H1 (cell line): ENCODE measurements around the gene LRRC74A.

Source experiments
- BACH1 ChIP-seq: IDR thresholded peaks from 2 replicates; pipeline ENCODE4 v1.6.1; 2012; ENCODE audit warnings: low read length, improper control_type of control experiment
- BRCA1 ChIP-seq: IDR thresholded peaks from 2 replicates; pipeline ENCODE4 v1.6.1; 2012; ENCODE audit warnings: low read depth, low read length, improper control_type of control experiment
- CHD2 ChIP-seq: IDR thresholded peaks from 2 replicates; pipeline ENCODE4 v1.6.1; 2012; ENCODE audit warnings: low read length, improper control_type of control experiment
- CTBP2 ChIP-seq: IDR thresholded peaks from 2 replicates; pipeline ENCODE4 v1.7.0; 2011; ENCODE audit warnings: borderline replicate concordance, mild to moderate bottlenecking, moderate library complexity, mixed read lengths, low read length; ENCODE audit not compliant: insufficient read depth, insufficient read length
- GABPA ChIP-seq: IDR thresholded peaks from 2 replicates; pipeline ENCODE4 v1.6.1; 2011; ENCODE audit warnings: mild to moderate bottlenecking, low read length, moderate library complexity, borderline replicate concordance; ENCODE audit not compliant: insufficient read depth
- POLR2A ChIP-seq, 2 experiments: IDR thresholded peaks; 1 replicate in 1 of 2; 2 replicates in 1 of 2; pipeline ENCODE4 v1.6.1; 2011; ENCODE audit warnings: low read depth in 2 of 2, low read length in 2 of 2, mild to moderate bottlenecking in 2 of 2; ENCODE audit errors: control extremely low read depth in 1 of 2
- RBBP5 ChIP-seq: IDR thresholded peaks from 2 replicates; pipeline ENCODE4 v1.7.1; 2012; ENCODE audit warnings: low read depth, mild to moderate bottlenecking, inconsistent platforms, low read length, moderate library complexity, borderline replicate concordance
- RFX5 ChIP-seq: IDR thresholded peaks from 2 replicates; pipeline ENCODE4 v1.6.1; 2011; ENCODE audit warnings: low read depth, low read length, improper control_type of control experiment, borderline replicate concordance
- RXRA ChIP-seq: IDR thresholded peaks from 2 replicates; pipeline ENCODE4 v1.6.1; 2011; ENCODE audit warnings: low read depth, mild to moderate bottlenecking, low read length, moderate library complexity; ENCODE audit not compliant: insufficient read depth
- TBP ChIP-seq: IDR thresholded peaks from 2 replicates; pipeline ENCODE4 v1.6.1; 2011; ENCODE audit warnings: low read depth, low read length, improper control_type of control experiment
- TEAD4 ChIP-seq: IDR thresholded peaks from 2 replicates; pipeline ENCODE4 v1.6.1; 2012; ENCODE audit warnings: low read depth, low read length, inconsistent platforms, mixed read lengths
- TF ChIP-seq, protein P1 (sequence below), 3 experiments: IDR thresholded peaks; 1 replicate in 2 of 3; 2 replicates in 1 of 3; pipeline versions ENCODE4 v1.5.1 to v1.6.1; 2011; ENCODE audit warnings: low read length in 3 of 3, mild to moderate bottlenecking in 3 of 3, inconsistent platforms in 2 of 3, low read depth in 1 of 3, moderate library complexity in 1 of 3; ENCODE audit not compliant: insufficient read depth in 1 of 3; ENCODE audit errors: control extremely low read depth in 1 of 3
- TF ChIP-seq, protein P2 (sequence below): IDR thresholded peaks from 2 replicates; pipeline ENCODE4 v1.6.1; 2011; ENCODE audit warnings: low read length, improper control_type of control experiment

DNA sequence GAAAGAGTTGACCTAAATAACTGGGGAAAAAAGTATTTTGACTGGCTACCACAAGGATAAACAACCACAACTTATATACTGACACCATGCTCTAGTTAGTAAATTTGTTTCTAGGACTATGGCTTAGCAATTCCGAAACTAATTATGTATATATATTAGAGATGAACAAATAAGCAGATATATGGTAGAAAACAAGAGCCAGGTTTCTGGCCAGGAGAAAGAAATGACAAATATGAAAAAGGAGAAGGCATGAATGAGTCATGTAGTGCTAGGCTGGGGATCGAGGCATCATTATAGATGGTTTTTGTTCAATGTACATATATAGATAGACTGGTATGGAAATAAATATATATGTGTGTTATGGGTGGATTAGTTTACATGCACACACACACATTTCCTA lies 5.5 kb upstream of the LRRC74A start:
- TF ChIP-seq BRCA1 (no peak), CHD2 (no peak), RXRA (no peak), RFX5 (no peak), TEAD4 (no peak), POLR2A (IDR thresholded peaks at IDR 0.05; ENCODE audit: control extremely low read depth in 1 of 2, low read depth in 2 of 2, low read length in 2 of 2) (no peak), CTBP2 (no peak), RBBP5 (no peak), TBP (no peak), BACH1 (no peak), GABPA (no peak)
- TF ChIP-seq, protein P1, sequence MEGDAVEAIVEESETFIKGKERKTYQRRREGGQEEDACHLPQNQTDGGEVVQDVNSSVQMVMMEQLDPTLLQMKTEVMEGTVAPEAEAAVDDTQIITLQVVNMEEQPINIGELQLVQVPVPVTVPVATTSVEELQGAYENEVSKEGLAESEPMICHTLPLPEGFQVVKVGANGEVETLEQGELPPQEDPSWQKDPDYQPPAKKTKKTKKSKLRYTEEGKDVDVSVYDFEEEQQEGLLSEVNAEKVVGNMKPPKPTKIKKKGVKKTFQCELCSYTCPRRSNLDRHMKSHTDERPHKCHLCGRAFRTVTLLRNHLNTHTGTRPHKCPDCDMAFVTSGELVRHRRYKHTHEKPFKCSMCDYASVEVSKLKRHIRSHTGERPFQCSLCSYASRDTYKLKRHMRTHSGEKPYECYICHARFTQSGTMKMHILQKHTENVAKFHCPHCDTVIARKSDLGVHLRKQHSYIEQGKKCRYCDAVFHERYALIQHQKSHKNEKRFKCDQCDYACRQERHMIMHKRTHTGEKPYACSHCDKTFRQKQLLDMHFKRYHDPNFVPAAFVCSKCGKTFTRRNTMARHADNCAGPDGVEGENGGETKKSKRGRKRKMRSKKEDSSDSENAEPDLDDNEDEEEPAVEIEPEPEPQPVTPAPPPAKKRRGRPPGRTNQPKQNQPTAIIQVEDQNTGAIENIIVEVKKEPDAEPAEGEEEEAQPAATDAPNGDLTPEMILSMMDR (IDR thresholded peaks at IDR 0.05; ENCODE audit: control extremely low read depth in 1 of 3, insufficient read depth in 1 of 3, low read depth in 1 of 3, low read length in 3 of 3), result no peak
- TF ChIP-seq, protein P2, sequence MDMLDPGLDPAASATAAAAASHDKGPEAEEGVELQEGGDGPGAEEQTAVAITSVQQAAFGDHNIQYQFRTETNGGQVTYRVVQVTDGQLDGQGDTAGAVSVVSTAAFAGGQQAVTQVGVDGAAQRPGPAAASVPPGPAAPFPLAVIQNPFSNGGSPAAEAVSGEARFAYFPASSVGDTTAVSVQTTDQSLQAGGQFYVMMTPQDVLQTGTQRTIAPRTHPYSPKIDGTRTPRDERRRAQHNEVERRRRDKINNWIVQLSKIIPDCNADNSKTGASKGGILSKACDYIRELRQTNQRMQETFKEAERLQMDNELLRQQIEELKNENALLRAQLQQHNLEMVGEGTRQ, result no peak
